Activated CD4-positive, alpha-beta T cell treated with anti-CD3 and anti-CD28 coated beads, Interleukin-2, amount 10 ng/mL, durations not matched to agents 7 days and 5 days (primary cell): ENCODE results near the gene CPZ. TPM values are rescaled to one million over a fixed set of nuclear protein-coding genes. Genes with fewer than 3 reads are reported as not detected.

ENCODE experiments used
- CTCF ChIA-PET: fragments of 350-600 bp; sonication (Branson Sonifier 250); formaldehyde crosslinking; loops from one replicate; lab custom pipeline; 2021; ENCODE audit warnings: antibody characterized with exemption; lab: Charles Lee
- POLR2A ChIA-PET: fragments of 350-600 bp; sonication (Branson Sonifier 250); formaldehyde crosslinking; loops from one replicate; lab custom pipeline; 2021; ENCODE audit warnings: antibody characterized with exemption; lab: Charles Lee
- DNase-seq: peaks from one replicate; pipeline ENCODE4 v3.0.0-alpha.2; 2020
- H3K27ac Mint-ChIP-seq: one replicate; pipeline ENCODE4 v1.8.0; 2021; ENCODE audit warnings: mild to moderate bottlenecking, moderate library complexity, mixed read lengths
- H3K27me3 Mint-ChIP-seq: one replicate; pipeline ENCODE4 v1.8.0; 2021; ENCODE audit warnings: mixed read lengths
- H3K36me3 Mint-ChIP-seq: one replicate; pipeline ENCODE4 v1.8.0; 2021; ENCODE audit warnings: low read depth, mixed read lengths
- H3K4me1 Mint-ChIP-seq: one replicate; pipeline ENCODE4 v1.8.0; 2021; ENCODE audit warnings: mixed read lengths
- H3K4me3 Mint-ChIP-seq: one replicate; pipeline ENCODE4 v1.8.0; 2021; ENCODE audit warnings: mild to moderate bottlenecking, moderate library complexity, mixed read lengths
- H3K9me3 Mint-ChIP-seq: one replicate; pipeline ENCODE4 v1.8.0; 2021; ENCODE audit warnings: mixed read lengths
- total RNA-seq, 2 experiments: library from RNA; stranded (reverse); gene quantifications; one replicate each; pipeline ENCODE4 v1.2.3, GENCODE V29; 2021

Gene CPZ
- total RNA-seq, 2 experiments from 2014 or later = not detected

DNA sequence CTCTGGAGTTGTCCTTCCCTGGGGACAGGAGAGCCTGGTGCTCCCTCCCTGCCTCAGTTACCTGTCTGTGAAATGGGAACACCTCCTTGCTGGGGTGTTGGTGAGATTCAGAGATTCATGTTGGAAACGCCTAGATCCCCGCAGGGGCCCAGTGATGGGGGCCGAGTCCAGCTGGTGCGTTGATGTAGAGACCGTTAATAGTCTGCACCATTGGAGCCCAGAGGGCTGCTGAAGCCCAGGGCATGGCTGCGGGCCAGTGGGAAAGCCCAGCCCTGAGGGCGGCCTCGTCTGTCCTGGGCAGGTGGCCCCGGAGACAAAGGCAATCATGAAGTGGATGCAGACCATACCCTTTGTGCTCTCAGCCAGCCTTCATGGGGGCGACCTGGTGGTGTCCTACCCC, 14.4 kb downstream of the CPZ start:
- Mint-ChIP-seq H3K4me1 (no peaks in the 10 kb centered on the region), H3K4me3 (no peak overlapping the region), H3K36me3 (no peaks in the 10 kb centered on the region), H3K27me3 (no peaks in the 10 kb centered on the region), H3K27ac (no peak overlapping the region), H3K9me3 (no peaks in the 10 kb centered on the region)
- CTCF ChIA-PET = no interaction called here
- no peak for DNase-seq
- POLR2A ChIA-PET = no interaction called here

DNA sequence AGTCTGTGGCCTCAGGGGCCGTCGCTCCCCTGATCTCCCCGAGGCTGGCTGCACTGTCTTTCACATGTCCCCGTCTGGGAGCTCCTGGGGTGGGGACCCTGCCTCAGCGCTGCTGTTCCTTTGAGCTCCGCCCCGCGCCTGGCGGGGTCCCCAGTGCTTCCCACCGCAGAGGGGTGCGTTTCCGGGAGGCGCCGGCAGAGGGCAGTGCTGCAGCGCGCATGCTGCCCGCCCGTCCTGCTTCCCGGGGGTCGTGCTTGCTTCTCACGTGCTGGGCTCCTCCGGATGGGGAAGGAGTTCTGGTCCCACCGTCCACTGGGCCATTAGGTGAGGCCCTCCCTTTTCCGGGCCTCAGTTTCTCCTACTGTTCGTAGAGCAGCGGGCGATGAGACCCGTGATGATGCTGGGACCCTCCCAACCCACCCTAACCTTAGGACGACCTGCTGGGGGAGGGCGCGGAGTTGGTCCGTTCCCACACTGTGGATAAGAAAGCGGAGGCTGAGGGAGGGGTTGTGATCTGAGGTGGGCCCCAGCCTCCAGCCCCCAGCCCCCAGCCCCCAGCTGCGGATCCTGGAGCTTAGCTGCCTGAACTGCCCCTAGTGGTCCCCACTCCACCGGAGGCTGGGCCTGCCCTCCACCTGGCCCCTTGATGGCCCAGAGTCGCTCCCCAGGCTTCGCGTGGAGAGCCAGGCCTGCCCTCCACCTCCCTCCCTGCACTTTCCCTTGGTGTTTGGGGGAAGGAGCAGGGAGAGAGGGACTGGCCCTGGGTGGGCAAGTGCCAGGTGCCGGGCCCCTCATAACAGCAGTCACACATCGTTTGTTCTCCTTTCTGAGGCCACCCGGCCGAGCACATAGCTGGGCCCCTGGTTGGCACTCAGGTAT, 15.3 kb downstream of the CPZ start:
- POLR2A ChIA-PET = no interaction called here
- DNase-seq = peak; percentile 33
- CTCF ChIA-PET = interaction anchor here (0.8 kb wide), 1 partner anchor 309 kb away, joined by 3 read pairs; no protein-coding TSS in a partner anchor
- H3K9me3 Mint-ChIP-seq = no peaks in the 10 kb centered on the region
- H3K4me3 Mint-ChIP-seq = no peak overlapping the region
- H3K27me3 Mint-ChIP-seq = no peaks in the 10 kb centered on the region
- no peaks in the 10 kb centered on the region for H3K4me1 Mint-ChIP-seq
- no peaks in the 10 kb centered on the region for H3K36me3 Mint-ChIP-seq
- no peak overlapping the region for H3K27ac Mint-ChIP-seq

DNA sequence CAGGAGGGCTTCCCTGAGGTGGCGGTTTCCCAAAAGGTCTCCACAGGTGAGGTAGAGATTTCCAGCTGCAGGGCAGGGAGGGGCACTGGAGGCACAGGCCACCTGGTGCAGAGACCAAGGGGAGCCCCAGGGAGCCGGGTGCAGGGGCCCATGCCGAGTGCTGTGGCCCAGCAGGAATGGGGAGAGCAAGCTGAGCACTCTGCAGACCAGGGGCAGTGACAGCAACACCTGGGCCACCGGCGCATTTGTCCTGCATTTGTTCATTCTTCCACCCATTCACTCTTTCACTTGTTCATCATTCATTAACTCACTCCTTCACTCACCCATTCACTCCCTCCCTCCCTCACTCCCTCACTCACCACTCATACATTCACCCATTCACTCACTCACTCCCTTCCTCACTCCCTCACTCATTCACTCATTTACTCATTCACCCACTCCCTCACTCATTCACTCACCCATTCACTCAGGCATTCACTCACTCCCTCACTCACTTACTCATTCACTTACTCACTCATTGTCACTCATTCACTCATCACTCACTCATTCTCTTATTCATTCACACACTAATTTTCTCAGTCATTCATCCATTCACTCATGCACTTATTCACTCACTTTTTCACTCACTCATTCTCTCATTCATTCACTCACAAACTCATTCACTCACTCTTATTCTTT, 16.3 kb downstream of the CPZ start:
- Mint-ChIP-seq H3K36me3 (no peaks in the 10 kb centered on the region), H3K9me3 (no peaks in the 10 kb centered on the region), H3K27me3 (no peaks in the 10 kb centered on the region), H3K4me3 (no peak overlapping the region), H3K4me1 (no peaks in the 10 kb centered on the region), H3K27ac (no peak overlapping the region)
- DNase-seq = no peak
- ChIA-PET CTCF (no interaction called here), POLR2A (no interaction called here)

DNA sequence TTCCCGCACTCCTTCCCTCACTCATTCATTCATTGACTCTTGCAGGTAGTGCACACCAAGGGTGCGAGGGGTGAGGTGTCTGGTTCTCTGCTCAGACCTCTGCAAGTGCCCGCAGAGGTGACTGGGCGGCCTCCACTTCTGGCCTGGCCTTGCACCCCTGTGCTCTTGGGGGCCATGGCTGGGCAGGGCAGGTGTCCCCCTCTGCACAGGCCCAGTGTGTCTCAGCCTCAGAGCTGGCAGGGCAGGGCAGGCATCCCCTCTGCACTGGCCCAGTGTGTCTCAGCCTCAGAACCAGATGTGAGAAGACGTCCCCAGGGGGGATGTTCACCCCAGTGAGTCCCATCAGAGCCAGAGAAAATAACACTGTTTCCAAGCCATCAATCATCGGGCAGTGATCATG, 16.8 kb downstream of the CPZ start:
- no peak overlapping the region for H3K4me3 Mint-ChIP-seq
- ChIA-PET POLR2A (no interaction called here), CTCF (no interaction called here)
- no peak overlapping the region for H3K27ac Mint-ChIP-seq
- H3K27me3 Mint-ChIP-seq = no peaks in the 10 kb centered on the region
- no peaks in the 10 kb centered on the region for H3K9me3 Mint-ChIP-seq
- DNase-seq = no peak
- no peaks in the 10 kb centered on the region for H3K4me1 Mint-ChIP-seq
- no peaks in the 10 kb centered on the region for H3K36me3 Mint-ChIP-seq

DNA sequence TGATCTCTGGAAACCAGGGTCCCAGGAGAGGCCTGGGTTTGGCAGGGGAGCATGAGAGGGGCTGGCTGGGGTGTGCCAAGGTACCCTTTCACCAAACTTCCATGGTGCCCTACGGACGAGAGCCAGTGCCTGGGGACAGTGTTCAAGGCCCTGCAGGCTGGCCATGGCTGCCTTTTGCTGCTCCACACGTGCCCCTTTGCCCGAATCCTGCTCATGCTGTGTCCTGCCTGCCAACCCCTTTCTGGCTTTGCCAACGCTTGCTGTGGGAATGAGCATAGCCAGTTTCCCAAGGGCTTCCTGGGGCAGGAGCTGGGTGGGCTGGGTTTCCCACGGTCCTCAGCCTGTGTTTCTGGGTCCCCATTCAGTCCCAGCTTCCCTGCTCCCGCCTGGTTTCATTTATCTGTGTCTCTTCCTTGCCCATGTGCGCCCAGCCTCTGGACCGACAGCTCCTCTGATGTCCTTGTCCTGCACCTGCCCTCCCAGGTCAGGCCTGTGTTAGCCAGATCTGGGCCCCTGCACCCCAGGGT, 17.3 kb downstream of the CPZ start:
- DNase-seq = no peak
- POLR2A ChIA-PET = no interaction called here
- H3K36me3 Mint-ChIP-seq = no peaks in the 10 kb centered on the region
- H3K27me3 Mint-ChIP-seq = no peaks in the 10 kb centered on the region
- no peaks in the 10 kb centered on the region for H3K9me3 Mint-ChIP-seq
- no peak overlapping the region for H3K4me3 Mint-ChIP-seq
- H3K4me1 Mint-ChIP-seq = no peaks in the 10 kb centered on the region
- CTCF ChIA-PET = no interaction called here
- H3K27ac Mint-ChIP-seq = no peak overlapping the region

DNA sequence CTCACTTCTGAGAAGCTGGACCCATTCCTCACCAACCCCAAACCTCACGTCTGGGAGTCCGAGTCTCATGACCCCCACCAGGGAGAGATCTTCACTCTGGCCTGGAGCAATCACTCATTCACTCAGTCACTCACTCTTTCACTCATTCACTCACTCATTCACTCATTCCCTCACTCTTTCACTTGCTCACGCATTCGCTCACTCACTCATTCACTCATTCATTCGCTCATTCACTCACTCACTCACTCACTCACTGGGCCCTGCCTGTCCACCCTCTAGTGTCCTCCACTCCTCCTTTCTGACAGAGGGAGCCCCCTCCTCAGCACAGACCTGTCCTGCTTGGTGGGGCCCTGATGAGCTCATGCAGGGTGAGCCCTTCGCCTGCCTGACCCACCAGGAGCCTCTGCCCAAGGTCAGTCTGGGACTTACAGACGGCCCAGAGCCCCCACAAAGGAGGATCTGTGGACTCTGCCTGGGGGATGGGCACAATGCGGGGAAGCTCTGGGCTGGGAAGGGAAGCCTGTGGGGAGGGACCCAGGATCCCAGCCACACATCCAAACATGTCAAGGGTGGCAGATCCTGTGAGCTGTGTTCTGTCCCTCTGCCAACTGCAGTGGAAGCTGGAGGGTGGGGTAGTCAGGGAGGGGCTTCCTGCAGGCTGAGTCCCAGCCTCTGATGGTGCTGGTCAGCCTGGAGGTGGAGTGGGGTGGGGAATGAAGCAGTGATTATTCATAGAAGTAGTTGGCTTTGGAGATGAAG, 18.5 kb downstream of the CPZ start:
- H3K36me3 Mint-ChIP-seq = no peaks in the 10 kb centered on the region
- no peaks in the 10 kb centered on the region for H3K4me1 Mint-ChIP-seq
- POLR2A ChIA-PET = no interaction called here
- H3K9me3 Mint-ChIP-seq = no peaks in the 10 kb centered on the region
- CTCF ChIA-PET = interaction anchor here (0.6 kb wide), 1 partner anchor 284 kb away, joined by 3 read pairs; no protein-coding TSS in a partner anchor
- no peaks in the 10 kb centered on the region for H3K27me3 Mint-ChIP-seq
- DNase-seq = no peak
- H3K27ac Mint-ChIP-seq = no peak overlapping the region
- H3K4me3 Mint-ChIP-seq = no peak overlapping the region

DNA sequence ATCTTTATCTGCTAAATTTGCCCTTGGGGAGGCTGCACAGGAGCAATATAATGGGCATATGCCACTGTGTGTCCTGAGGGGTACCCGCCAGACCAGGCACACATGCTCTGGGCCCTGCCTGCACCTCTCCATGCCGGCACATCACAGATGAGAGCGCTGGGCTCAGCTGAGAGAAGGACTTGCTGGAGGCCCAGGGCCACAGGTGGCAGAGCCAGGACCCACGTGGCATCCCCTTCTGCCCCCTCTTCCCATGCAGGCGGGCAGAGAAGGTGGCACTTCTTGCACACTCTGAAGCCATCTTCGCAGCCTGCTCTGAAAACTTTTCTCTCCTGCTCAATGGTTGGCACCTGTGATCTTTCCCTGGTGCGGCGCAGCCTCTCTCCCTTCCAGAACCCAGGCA, 20.1 kb downstream of the CPZ start:
- no peaks in the 10 kb centered on the region for H3K36me3 Mint-ChIP-seq
- no peak for DNase-seq
- POLR2A ChIA-PET = interaction anchor here (0.6 kb wide), 1 partner anchor 175 kb away, joined by 3 read pairs; no protein-coding TSS in a partner anchor
- H3K27ac Mint-ChIP-seq = no peak overlapping the region
- H3K4me3 Mint-ChIP-seq = no peak overlapping the region
- CTCF ChIA-PET = no interaction called here
- H3K4me1 Mint-ChIP-seq = no peaks in the 10 kb centered on the region
- H3K9me3 Mint-ChIP-seq = no peaks in the 10 kb centered on the region
- no peaks in the 10 kb centered on the region for H3K27me3 Mint-ChIP-seq

DNA sequence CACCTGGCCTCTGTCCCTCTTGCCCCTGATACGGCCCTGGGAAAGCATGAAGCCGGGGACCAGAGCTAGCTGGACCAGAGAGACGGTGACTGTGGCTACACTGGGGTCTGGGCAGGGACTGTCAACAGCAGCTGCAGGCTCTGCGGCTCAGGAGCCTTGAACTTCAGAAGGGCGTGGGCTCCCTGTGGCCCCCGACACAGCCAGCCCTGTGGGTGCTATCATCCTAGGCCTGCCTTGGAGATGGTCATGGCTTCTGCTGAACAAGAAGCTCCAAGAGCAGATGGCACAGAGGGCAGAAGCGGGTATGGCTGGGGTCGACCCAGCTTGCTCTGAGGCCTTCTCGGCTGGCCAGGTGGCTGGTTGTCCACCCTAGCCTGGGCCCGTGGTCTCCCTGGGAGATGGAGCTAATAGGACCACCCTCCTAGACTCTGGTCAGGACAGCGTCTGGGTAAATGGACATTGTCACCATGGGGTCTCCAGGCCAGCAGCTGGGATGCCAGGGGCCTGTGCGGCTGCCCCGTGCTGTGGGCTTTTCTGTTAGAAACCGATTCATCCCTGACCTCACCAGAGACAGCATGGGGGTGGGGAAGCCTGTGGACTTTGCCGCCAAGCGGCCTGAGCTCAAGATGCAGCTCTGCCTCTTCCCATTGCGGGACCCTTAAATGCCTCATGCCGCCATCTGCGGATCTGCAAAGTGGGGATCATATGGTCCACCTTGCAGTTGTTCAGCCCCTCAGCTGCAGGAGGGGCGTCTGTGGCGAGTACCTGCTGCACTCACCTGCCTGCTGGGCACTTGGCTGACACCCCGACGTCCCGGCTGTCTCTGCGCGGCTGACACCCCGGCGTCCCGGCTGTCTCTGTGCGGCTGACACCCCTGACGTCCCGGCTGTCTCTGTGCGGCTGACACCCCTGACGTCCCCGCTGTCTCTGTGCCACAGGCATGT, 21.1 kb downstream of the CPZ start:
- H3K9me3 Mint-ChIP-seq = no peaks in the 10 kb centered on the region
- no peaks in the 10 kb centered on the region for H3K27me3 Mint-ChIP-seq
- no peaks in the 10 kb centered on the region for H3K36me3 Mint-ChIP-seq
- no peak for DNase-seq
- no peak overlapping the region for H3K4me3 Mint-ChIP-seq
- H3K4me1 Mint-ChIP-seq = no peaks in the 10 kb centered on the region
- H3K27ac Mint-ChIP-seq = no peak overlapping the region
- POLR2A ChIA-PET = no interaction called here
- CTCF ChIA-PET = no interaction called here

DNA sequence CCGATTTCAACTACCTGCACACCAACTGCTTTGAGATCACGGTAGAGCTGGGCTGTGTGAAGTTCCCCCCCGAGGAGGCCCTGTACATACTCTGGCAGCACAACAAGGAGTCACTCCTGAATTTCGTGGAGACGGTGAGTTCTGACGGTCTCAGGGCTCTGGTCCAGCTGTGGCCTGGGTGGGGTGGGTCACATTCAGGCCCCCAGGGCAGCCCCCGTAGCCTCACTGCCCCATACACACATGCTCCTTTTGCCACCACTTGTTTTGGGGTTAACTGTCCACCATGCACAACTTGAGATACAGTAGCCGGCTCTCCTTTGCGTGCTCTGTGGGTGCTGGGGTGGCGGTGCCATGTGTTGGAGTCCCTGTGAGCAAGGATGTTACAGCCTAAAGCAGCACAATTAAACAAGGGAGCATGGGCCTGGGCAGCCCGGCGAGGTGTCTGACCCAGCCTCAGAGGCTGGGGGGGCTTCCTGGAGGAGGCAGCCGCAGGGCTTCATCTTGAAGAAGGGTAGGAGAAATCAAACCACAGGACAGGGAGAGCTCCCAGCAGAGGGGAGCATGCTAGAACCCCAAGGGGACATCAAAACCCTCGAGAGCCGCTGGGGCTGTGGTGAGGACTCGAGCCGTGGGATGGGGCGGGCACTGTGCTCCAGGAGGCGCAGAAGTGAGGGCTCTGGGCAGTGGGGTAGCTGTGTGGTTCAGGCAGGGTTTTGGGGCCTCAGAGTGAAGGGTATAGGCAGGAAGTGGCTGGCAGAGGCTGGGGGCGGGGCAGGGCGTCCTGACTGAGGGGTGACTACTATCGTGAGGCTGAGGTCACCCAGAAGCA, 22.0 kb downstream of the CPZ start:
- no peaks in the 10 kb centered on the region for H3K27me3 Mint-ChIP-seq
- H3K27ac Mint-ChIP-seq = no peak overlapping the region
- H3K4me3 Mint-ChIP-seq = no peak overlapping the region
- DNase-seq = no peak
- ChIA-PET CTCF (no interaction called here), POLR2A (no interaction called here)
- no peaks in the 10 kb centered on the region for H3K9me3 Mint-ChIP-seq
- no peaks in the 10 kb centered on the region for H3K36me3 Mint-ChIP-seq
- no peaks in the 10 kb centered on the region for H3K4me1 Mint-ChIP-seq

DNA sequence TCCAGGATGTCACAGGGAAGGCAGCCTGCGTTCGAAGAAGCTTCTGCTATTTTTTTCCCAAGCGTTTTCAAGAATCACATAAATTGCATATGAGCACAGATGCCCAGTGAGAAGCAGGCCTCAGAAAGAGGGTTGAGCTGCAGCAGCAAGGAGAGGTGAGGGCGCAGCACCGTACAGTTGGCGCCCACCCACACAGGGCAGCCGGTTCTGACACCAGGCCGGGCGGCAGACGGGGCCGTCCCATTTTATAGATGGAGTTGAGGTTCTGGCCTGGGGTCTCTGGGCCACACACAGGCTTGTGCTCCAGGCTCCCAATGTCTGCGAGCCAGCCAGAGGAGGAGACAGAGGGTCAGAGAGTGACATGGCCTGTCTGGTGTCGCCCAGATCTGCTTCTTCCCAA, 22.8 kb downstream of the CPZ start:
- Mint-ChIP-seq H3K27me3 (no peaks in the 10 kb centered on the region), H3K4me3 (no peak overlapping the region), H3K27ac (no peak overlapping the region), H3K36me3 (no peaks in the 10 kb centered on the region), H3K9me3 (no peaks in the 10 kb centered on the region), H3K4me1 (no peaks in the 10 kb centered on the region)
- DNase-seq = no peak
- ChIA-PET CTCF (no interaction called here), POLR2A (no interaction called here)

DNA sequence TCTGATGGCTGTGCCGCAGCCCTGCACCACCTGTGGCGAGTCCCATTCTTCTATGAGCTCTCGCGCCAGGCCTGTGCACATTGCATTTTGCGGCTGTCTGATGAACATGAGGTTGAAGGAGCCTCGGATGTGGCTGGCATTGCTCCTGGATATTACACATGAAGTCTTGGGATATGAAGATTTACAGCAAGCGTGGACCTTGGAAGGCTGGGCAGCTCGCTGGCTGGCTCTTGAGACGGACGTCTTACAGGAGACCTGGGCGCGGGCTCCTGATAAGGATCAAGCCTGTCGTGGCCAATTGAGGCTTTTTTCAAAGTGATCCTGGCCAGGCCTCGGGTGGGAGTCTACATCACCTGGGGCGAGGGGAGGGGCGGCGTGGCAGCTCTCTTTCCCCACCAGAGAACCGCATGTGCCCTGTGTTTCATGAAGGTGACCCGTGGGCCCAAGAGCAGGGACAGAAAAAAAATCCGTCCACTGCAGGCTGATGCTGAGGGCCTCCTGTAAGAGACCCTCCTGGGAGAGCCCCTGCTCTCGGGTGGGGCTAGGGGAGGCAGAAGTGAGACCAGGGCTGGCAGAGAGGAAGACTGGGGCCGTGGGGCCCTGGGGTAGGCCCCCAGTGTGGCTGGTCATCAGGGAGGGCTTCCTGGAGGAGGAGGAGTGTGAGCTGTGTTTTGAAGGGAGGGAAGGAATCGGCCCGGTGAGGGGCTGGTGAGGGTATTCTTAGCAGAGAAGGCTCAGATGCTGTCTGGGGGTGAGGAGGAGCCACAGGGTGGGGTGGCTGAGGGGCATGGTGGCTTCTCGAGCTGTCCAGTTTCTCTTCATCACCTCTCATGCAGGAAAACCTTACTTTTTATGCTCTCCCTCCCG, 23.6 kb downstream of the CPZ start:
- H3K4me3 Mint-ChIP-seq = no peak overlapping the region
- no peaks in the 10 kb centered on the region for H3K36me3 Mint-ChIP-seq
- no peaks in the 10 kb centered on the region for H3K27me3 Mint-ChIP-seq
- no peaks in the 10 kb centered on the region for H3K9me3 Mint-ChIP-seq
- POLR2A ChIA-PET = no interaction called here
- CTCF ChIA-PET = no interaction called here
- no peak overlapping the region for H3K27ac Mint-ChIP-seq
- no peak for DNase-seq
- no peaks in the 10 kb centered on the region for H3K4me1 Mint-ChIP-seq
